Stimulated activated naive B cell treated with anti-CD40 and anti-IgM and Interleukin-4, amounts not matched to agents 10 μg/mL and 1 μg/mL and 100 μg/mL, for 72 hours (primary cell): ENCODE results near the gene STK38L.

Source experiments
- ATAC-seq, 2 donors: fragments of 150-1000 bp; cut with Tn5 transposase; replicated peaks; 2 replicates each; pipeline ENCODE4 v1.10.0; 2021; ENCODE audit warnings: moderate library complexity in 1 of 2
- DNase-seq: peaks from one replicate; pipeline ENCODE4 v3.0.0; 2021
- H3K27ac Mint-ChIP-seq: one replicate; pipeline ENCODE4 v1.8.0; 2022; ENCODE audit warnings: mild to moderate bottlenecking, mixed read lengths
- H3K27me3 Mint-ChIP-seq, 2 donors: one replicate each; pipeline ENCODE4 v1.8.0; 2022; ENCODE audit warnings: mixed read lengths in 2 of 2
- H3K36me3 Mint-ChIP-seq, 2 donors: one replicate each; pipeline ENCODE4 v1.8.0; 2022; ENCODE audit warnings: mixed read lengths in 2 of 2, mild to moderate bottlenecking in 1 of 2
- H3K4me1 Mint-ChIP-seq, 2 donors: one replicate each; pipeline ENCODE4 v1.8.0; 2022; ENCODE audit warnings: mixed read lengths in 2 of 2, mild to moderate bottlenecking in 1 of 2
- H3K4me3 Mint-ChIP-seq, 2 donors: one replicate each; pipeline ENCODE4 v1.8.0; 2022; ENCODE audit warnings: mild to moderate bottlenecking in 2 of 2, mixed read lengths in 2 of 2, moderate library complexity in 1 of 2
- H3K9me3 Mint-ChIP-seq, 2 donors: one replicate each; pipeline ENCODE4 v1.8.0; 2022; ENCODE audit warnings: mixed read lengths in 2 of 2, mild to moderate bottlenecking in 1 of 2

The STK38L gene

GRCh38 chr12:27243006-27243405, 1.1 kb upstream of the STK38L start:
- no peak for ATAC-seq
- no peak overlapping the region for H3K27ac Mint-ChIP-seq

GRCh38 chr12:27244689-27245488, 803 bp downstream of the STK38L start:
- no peaks in the 10 kb centered on the region for H3K27me3 Mint-ChIP-seq
- H3K4me1 Mint-ChIP-seq = peaks cover 26 to 46% of the 10 kb centered on the region in 2 donors
- H3K36me3 Mint-ChIP-seq = peaks cover 27 to 38% of the 10 kb centered on the region in 2 donors
- ATAC-seq (no peak), DNase-seq (no peak)
- peak overlapping the region; percentile 98 for H3K27ac Mint-ChIP-seq
- H3K4me3 Mint-ChIP-seq = peak overlapping the region; percentile 95 to 96
- H3K9me3 Mint-ChIP-seq = no peaks in the 10 kb centered on the region

More at GRCh38 chr12:27243006-27243405, 1.1 kb upstream of the STK38L start:
- H3K9me3 Mint-ChIP-seq = no peaks in the 10 kb centered on the region
- H3K27me3 Mint-ChIP-seq = no peaks in the 10 kb centered on the region
- no peak overlapping the region for H3K4me3 Mint-ChIP-seq
- DNase-seq = no peak
- peaks cover 18 to 26% of the 10 kb centered on the region in 2 donors for H3K36me3 Mint-ChIP-seq
- H3K4me1 Mint-ChIP-seq = peaks cover 35 to 54% of the 10 kb centered on the region in 2 donors

- peaks cover 0 to 2% of the 10 kb centered on the region in 2 donors for H3K9me3 Mint-ChIP-seq
- H3K27me3 Mint-ChIP-seq = no peaks in the 10 kb centered on the region
- peak overlapping the region; percentile 42 for H3K27ac Mint-ChIP-seq
- DNase-seq (no peak), ATAC-seq (no peak)
- H3K4me3 Mint-ChIP-seq = peak overlapping the region; percentile 77 to 82
- peaks cover 26 to 55% of the 10 kb centered on the region in 2 donors for H3K4me1 Mint-ChIP-seq
- peaks cover 34 to 50% of the 10 kb centered on the region in 2 donors for H3K36me3 Mint-ChIP-seq
These were observed 2.1 kb downstream of the STK38L start for GRCh38 chr12:27246141-27246540.

GRCh38 chr12:27246774-27247173, 2.7 kb downstream of the STK38L start:
- Mint-ChIP-seq H3K9me3 (peaks cover 0 to 2% of the 10 kb centered on the region in 2 donors), H3K27me3 (no peaks in the 10 kb centered on the region), H3K27ac (no peak overlapping the region), H3K4me3 (peak overlapping the region; percentile 67 to 70), H3K36me3 (peaks cover 34 to 53% of the 10 kb centered on the region in 2 donors), H3K4me1 (peaks cover 26 to 56% of the 10 kb centered on the region in 2 donors)
- DNase-seq = no peak
- no peak for ATAC-seq

- Mint-ChIP-seq H3K4me3 (no peak overlapping the region), H3K27ac (no peak overlapping the region), H3K36me3 (peaks cover 38 to 65% of the 10 kb centered on the region in 2 donors), H3K4me1 (peaks cover 25 to 46% of the 10 kb centered on the region in 2 donors), H3K9me3 (peaks cover 0 to 2% of the 10 kb centered on the region in 2 donors), H3K27me3 (no peaks in the 10 kb centered on the region)
- DNase-seq (no peak), ATAC-seq (no peak)
These were observed 8.8 kb downstream of the STK38L start for GRCh38 chr12:27252934-27253333.

DNA sequence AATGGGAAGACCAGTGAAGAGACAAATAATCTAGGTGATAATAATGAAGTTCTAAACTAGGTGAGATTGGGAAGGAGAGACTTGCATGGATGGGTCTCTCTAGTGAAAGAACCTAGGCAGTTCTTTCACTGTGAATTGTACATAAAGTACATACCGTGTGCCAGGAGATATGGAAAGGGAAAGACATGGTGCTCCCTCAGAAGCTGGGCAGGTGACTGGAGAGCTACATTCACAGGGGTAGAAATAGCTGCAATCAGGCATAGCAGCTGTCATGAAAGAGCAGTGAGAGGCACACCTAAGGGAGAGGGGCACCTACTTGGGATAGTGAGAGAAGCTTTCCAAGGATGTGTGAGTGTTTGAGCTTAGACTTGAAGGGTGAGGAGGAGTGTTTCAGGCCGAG, 9.3 kb downstream of the STK38L start:
- Mint-ChIP-seq H3K36me3 (peaks cover 34 to 61% of the 10 kb centered on the region in 2 donors), H3K9me3 (peaks cover 0 to 2% of the 10 kb centered on the region in 2 donors), H3K4me1 (peaks cover 23 to 42% of the 10 kb centered on the region in 2 donors), H3K27me3 (no peaks in the 10 kb centered on the region), H3K27ac (no peak overlapping the region), H3K4me3 (no peak overlapping the region)
- ATAC-seq = no peak
- DNase-seq = no peak

DNA sequence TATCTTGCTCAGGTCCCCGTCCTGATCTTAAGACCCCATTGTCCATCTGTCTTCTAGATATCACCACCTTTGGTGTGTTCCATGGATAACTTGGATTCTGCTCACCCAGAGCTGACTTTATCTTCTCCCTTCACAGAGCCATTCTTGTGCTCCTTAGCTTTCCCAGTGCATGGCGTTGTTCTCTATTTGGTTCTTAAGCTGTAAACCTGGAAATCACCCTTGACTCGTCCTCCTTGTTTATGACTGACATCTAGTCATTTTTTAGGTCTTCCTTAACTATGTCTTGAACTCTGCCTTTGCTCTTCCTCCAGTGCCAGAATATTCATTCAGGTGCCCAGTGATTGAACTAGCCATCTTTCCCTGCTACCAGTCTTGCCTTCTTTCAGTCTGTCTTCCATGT, 11.7 kb downstream of the STK38L start:
- H3K4me3 Mint-ChIP-seq = no peak overlapping the region
- DNase-seq (no peak), ATAC-seq (no peak)
- H3K4me1 Mint-ChIP-seq = peaks cover 30 to 38% of the 10 kb centered on the region in 2 donors
- H3K27me3 Mint-ChIP-seq = no peaks in the 10 kb centered on the region
- peaks cover 0 to 2% of the 10 kb centered on the region in 2 donors for H3K9me3 Mint-ChIP-seq
- H3K36me3 Mint-ChIP-seq = peaks cover 39 to 64% of the 10 kb centered on the region in 2 donors
- H3K27ac Mint-ChIP-seq = no peak overlapping the region

- DNase-seq = no peak
- no peak for ATAC-seq
- H3K4me3 Mint-ChIP-seq = no peak overlapping the region
- no peak overlapping the region for H3K27ac Mint-ChIP-seq
- peaks cover 32 to 41% of the 10 kb centered on the region in 2 donors for H3K4me1 Mint-ChIP-seq
- H3K27me3 Mint-ChIP-seq = no peaks in the 10 kb centered on the region
- no peaks in the 10 kb centered on the region for H3K9me3 Mint-ChIP-seq
- H3K36me3 Mint-ChIP-seq = peaks cover 45 to 65% of the 10 kb centered on the region in 2 donors
These were observed 13.2 kb downstream of the STK38L start for GRCh38 chr12:27257104-27257843.

- ATAC-seq (no peak), DNase-seq (no peak)
- H3K9me3 Mint-ChIP-seq = peaks cover 0 to 4% of the 10 kb centered on the region in 2 donors
- H3K27me3 Mint-ChIP-seq = no peaks in the 10 kb centered on the region
- no peak overlapping the region for H3K4me3 Mint-ChIP-seq
- H3K27ac Mint-ChIP-seq = no peak overlapping the region
- H3K4me1 Mint-ChIP-seq = peaks cover 23% of the 10 kb centered on the region in 2 donors
- peaks cover 45 to 55% of the 10 kb centered on the region in 2 donors for H3K36me3 Mint-ChIP-seq
These were observed 16.7 kb downstream of the STK38L start for GRCh38 chr12:27260746-27261145.

GRCh38 chr12:27261866-27262265, 17.8 kb downstream of the STK38L start:
- no peak for ATAC-seq
- Mint-ChIP-seq H3K27me3 (no peaks in the 10 kb centered on the region), H3K27ac (no peak overlapping the region), H3K9me3 (peaks cover 0 to 4% of the 10 kb centered on the region in 2 donors), H3K4me1 (peaks cover 17 to 20% of the 10 kb centered on the region in 2 donors), H3K36me3 (peaks cover 36 to 52% of the 10 kb centered on the region in 2 donors), H3K4me3 (no peak overlapping the region)
- no peak for DNase-seq

DNA sequence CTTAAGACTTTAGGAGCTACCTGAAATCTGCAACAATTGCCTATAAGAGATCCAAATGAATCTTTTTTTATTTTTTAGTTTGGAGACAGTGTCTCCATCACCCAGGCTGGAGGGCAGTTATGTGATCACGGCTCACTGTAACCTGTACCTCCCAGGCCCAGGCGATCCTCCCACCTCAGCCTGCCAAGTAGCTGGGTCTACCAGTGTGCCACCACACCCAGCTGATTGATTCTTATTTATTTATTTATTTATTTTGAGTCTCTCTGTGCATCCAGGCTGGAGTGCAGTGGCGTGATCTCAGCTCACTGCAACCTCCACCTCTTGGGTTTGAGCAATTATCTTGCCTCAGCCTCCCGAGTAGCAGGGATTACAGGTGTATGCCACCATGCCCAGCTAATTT, 26.1 kb downstream of the STK38L start:
- peaks cover 0 to 5% of the 10 kb centered on the region in 2 donors for H3K9me3 Mint-ChIP-seq
- no peaks in the 10 kb centered on the region for H3K27me3 Mint-ChIP-seq
- H3K4me1 Mint-ChIP-seq = peaks cover 6 to 24% of the 10 kb centered on the region in 2 donors
- peaks cover 32 to 47% of the 10 kb centered on the region in 2 donors for H3K36me3 Mint-ChIP-seq
- ATAC-seq = no peak
- no peak overlapping the region for H3K27ac Mint-ChIP-seq
- no peak overlapping the region for H3K4me3 Mint-ChIP-seq
- DNase-seq = no peak

DNA sequence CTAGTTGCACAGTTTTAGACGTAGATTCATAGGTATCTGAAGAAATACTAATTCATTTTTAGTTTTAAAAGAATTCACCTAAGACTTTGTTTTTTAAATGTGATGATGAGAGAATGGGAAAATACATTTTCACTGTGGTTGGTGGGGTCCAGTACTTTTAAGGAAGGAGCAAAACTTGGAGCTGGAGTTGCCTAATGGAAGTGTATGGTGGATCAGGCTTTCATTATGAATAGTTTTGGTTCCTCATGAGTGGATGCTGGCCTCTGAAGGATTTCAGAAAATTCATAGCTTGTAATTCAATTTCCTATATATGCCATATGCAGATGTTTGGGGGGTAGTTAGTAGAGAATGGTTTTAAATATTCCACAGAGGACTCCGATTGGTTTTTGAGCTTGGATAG, 27.1 kb downstream of the STK38L start:
- DNase-seq (no peak), ATAC-seq (no peak)
- peaks cover 32 to 47% of the 10 kb centered on the region in 2 donors for H3K36me3 Mint-ChIP-seq
- H3K4me1 Mint-ChIP-seq = peaks cover 6 to 27% of the 10 kb centered on the region in 2 donors
- H3K4me3 Mint-ChIP-seq = no peak overlapping the region
- H3K9me3 Mint-ChIP-seq = peaks cover 0 to 5% of the 10 kb centered on the region in 2 donors
- no peaks in the 10 kb centered on the region for H3K27me3 Mint-ChIP-seq
- no peak overlapping the region for H3K27ac Mint-ChIP-seq

- peaks cover 13 to 38% of the 10 kb centered on the region in 2 donors for H3K4me1 Mint-ChIP-seq
- ATAC-seq = no peak
- H3K27me3 Mint-ChIP-seq = no peaks in the 10 kb centered on the region
- H3K27ac Mint-ChIP-seq = no peak overlapping the region
- peaks cover 0 to 5% of the 10 kb centered on the region in 2 donors for H3K9me3 Mint-ChIP-seq
- H3K4me3 Mint-ChIP-seq = no peak overlapping the region
- DNase-seq = no peak
- peaks cover 31 to 40% of the 10 kb centered on the region in 2 donors for H3K36me3 Mint-ChIP-seq
These were observed 28.4 kb downstream of the STK38L start for GRCh38 chr12:27272373-27273028.

GRCh38 chr12:27273114-27273513, 29.0 kb downstream of the STK38L start:
- DNase-seq = no peak
- no peak overlapping the region for H3K4me3 Mint-ChIP-seq
- peaks cover 25 to 34% of the 10 kb centered on the region in 2 donors for H3K36me3 Mint-ChIP-seq
- no peak for ATAC-seq
- H3K4me1 Mint-ChIP-seq = peaks cover 15 to 44% of the 10 kb centered on the region in 2 donors
- no peaks in the 10 kb centered on the region for H3K27me3 Mint-ChIP-seq
- no peaks in the 10 kb centered on the region for H3K9me3 Mint-ChIP-seq
- H3K27ac Mint-ChIP-seq = no peak overlapping the region
